ENCODE results near the gene AGMO.

- TF ChIP-seq, protein P1, sequence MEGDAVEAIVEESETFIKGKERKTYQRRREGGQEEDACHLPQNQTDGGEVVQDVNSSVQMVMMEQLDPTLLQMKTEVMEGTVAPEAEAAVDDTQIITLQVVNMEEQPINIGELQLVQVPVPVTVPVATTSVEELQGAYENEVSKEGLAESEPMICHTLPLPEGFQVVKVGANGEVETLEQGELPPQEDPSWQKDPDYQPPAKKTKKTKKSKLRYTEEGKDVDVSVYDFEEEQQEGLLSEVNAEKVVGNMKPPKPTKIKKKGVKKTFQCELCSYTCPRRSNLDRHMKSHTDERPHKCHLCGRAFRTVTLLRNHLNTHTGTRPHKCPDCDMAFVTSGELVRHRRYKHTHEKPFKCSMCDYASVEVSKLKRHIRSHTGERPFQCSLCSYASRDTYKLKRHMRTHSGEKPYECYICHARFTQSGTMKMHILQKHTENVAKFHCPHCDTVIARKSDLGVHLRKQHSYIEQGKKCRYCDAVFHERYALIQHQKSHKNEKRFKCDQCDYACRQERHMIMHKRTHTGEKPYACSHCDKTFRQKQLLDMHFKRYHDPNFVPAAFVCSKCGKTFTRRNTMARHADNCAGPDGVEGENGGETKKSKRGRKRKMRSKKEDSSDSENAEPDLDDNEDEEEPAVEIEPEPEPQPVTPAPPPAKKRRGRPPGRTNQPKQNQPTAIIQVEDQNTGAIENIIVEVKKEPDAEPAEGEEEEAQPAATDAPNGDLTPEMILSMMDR (IDR thresholded peaks at IDR 0.05; ENCODE audit: low read depth, low read length, poor library complexity, severe bottlenecking): no peak
- no peak for TF ChIP-seq EZH2phosphoT487 (IDR thresholded peaks at IDR 0.05; ENCODE audit: borderline replicate concordance, low read length)
Measured at GRCh38 chr7:15306296-15306695, 255.5 kb downstream of the AGMO start.
